RWPE2 (cell line): ENCODE measurements around the gene SPRR5.

Experiments used
- ATAC-seq: fragments of 200-7000 bp; cut with Tn5 transposase; 3 replicates; pipeline ENCODE4 v1.9.1; 2021; ENCODE audit warnings: low read depth
- DNase-seq: peaks from one replicate; pipeline ENCODE4 v3.0.0-alpha.2; 2020; ENCODE audit warnings: low spot score
- H3K27ac ChIP-seq: fragments of 450-650 bp; 2 replicates; pipeline ENCODE4 v1.5.1; 2017; ENCODE audit warnings: mild to moderate bottlenecking; ENCODE audit not compliant: poor library complexity, severe bottlenecking
- H3K27me3 ChIP-seq: fragments of 250-450 bp; sonication (Bioruptor Pico); 2 replicates; pipeline ENCODE4 v1.5.1; 2021; ENCODE audit warnings: mild to moderate bottlenecking, moderate library complexity; ENCODE audit not compliant: insufficient read depth, poor library complexity, severe bottlenecking
- H3K36me3 ChIP-seq: fragments of 250-450 bp; sonication (Bioruptor Pico); 2 replicates; pipeline ENCODE4 v1.5.1; 2020; ENCODE audit warnings: low read depth, mild to moderate bottlenecking, moderate library complexity
- H3K4me1 ChIP-seq: fragments of 250-450 bp; sonication (Bioruptor Pico); 2 replicates; pipeline ENCODE4 v1.5.1; 2021; ENCODE audit warnings: mild to moderate bottlenecking, moderate library complexity; ENCODE audit not compliant: insufficient read depth, poor library complexity, severe bottlenecking
- H3K4me3 ChIP-seq: fragments of 250-450 bp; sonication (Bioruptor Pico); 2 replicates; pipeline ENCODE4 v1.5.1; 2021; ENCODE audit warnings: mild to moderate bottlenecking, moderate library complexity; ENCODE audit not compliant: severe bottlenecking
- H3K9me3 ChIP-seq: fragments of 250-450 bp; sonication (Bioruptor Pico); 2 replicates; pipeline ENCODE4 v1.5.1; 2021; ENCODE audit warnings: mild to moderate bottlenecking, moderate library complexity; ENCODE audit not compliant: severe bottlenecking
- TF ChIP-seq, protein P1 (sequence below): fragments of 450-650 bp; IDR thresholded peaks from one replicate; pipeline ENCODE4 v1.5.1; 2017; ENCODE audit warnings: mild to moderate bottlenecking, moderate library complexity; ENCODE audit not compliant: poor library complexity, severe bottlenecking

Gene SPRR5

DNA sequence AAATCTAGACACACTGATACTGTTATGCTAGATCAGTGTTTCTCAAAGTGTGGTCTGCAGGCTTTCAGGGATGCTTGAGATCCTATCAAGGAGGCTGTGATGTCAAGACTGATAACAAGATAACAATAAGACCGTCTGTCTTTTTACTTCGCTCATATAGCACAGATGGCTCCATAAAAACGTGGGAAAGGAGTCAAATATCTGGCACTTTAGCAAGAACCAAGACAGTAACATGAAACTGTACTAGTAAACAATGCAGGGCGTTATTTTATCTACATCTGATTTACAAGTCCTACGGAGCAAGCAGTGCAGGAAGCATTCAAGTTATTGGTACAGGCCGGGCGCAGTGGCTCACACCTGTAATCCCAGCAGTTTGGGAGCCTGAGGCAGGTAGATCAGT lies 50.9 kb downstream of the SPRR5 start:
- DNase-seq (no peak), ATAC-seq (no peak)
- TF ChIP-seq, protein P1, sequence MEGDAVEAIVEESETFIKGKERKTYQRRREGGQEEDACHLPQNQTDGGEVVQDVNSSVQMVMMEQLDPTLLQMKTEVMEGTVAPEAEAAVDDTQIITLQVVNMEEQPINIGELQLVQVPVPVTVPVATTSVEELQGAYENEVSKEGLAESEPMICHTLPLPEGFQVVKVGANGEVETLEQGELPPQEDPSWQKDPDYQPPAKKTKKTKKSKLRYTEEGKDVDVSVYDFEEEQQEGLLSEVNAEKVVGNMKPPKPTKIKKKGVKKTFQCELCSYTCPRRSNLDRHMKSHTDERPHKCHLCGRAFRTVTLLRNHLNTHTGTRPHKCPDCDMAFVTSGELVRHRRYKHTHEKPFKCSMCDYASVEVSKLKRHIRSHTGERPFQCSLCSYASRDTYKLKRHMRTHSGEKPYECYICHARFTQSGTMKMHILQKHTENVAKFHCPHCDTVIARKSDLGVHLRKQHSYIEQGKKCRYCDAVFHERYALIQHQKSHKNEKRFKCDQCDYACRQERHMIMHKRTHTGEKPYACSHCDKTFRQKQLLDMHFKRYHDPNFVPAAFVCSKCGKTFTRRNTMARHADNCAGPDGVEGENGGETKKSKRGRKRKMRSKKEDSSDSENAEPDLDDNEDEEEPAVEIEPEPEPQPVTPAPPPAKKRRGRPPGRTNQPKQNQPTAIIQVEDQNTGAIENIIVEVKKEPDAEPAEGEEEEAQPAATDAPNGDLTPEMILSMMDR = no peak
- Histone ChIP-seq H3K4me1 (no peaks in the 10 kb centered on the region), H3K27ac (no peak overlapping the region), H3K4me3 (no peak overlapping the region), H3K9me3 (no peaks in the 10 kb centered on the region), H3K27me3 (no peaks in the 10 kb centered on the region), H3K36me3 (no peaks in the 10 kb centered on the region)

DNA sequence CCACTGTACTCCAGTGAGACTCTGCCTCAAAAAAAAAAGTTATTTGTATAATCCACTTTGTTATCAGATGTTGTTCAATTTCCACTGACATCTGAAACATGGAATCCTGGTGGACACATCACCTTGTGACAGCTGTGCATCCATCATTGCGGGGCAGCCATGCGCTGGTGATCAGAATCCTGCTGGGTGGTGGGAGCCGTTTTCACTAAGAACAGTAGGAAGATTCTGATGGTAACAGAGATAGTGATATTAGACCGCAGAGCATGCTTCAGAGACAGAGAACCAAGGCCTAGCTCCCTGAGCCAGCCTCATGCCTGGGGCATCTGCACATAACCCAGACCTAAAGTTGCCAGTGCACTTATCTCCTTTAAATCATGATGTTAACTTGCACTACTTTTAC lies 51.5 kb downstream of the SPRR5 start:
- Histone ChIP-seq H3K27ac (no peak overlapping the region), H3K4me3 (no peak overlapping the region), H3K36me3 (no peaks in the 10 kb centered on the region), H3K27me3 (no peaks in the 10 kb centered on the region), H3K4me1 (no peaks in the 10 kb centered on the region), H3K9me3 (no peaks in the 10 kb centered on the region)
- ATAC-seq (no peak), DNase-seq (no peak)
- TF ChIP-seq, protein P1 = no peak
